ENCODE measurements around the gene PDS5B.

Gene PDS5B

GRCh38 chr13:32632343-32632909, 46.2 kb downstream of the PDS5B start:
- H4K20me1 ChIP-seq (ENCODE audit: low read depth, low read length): peaks cover 35% of the 10 kb centered on the region
- no peak overlapping the region for H3K27ac ChIP-seq (ENCODE audit: low read depth, low read length)
- no peaks in the 10 kb centered on the region for H3K9me2 ChIP-seq (replicated peaks; ENCODE audit: insufficient read depth, low read length)
- TF ChIP-seq, protein P1, sequence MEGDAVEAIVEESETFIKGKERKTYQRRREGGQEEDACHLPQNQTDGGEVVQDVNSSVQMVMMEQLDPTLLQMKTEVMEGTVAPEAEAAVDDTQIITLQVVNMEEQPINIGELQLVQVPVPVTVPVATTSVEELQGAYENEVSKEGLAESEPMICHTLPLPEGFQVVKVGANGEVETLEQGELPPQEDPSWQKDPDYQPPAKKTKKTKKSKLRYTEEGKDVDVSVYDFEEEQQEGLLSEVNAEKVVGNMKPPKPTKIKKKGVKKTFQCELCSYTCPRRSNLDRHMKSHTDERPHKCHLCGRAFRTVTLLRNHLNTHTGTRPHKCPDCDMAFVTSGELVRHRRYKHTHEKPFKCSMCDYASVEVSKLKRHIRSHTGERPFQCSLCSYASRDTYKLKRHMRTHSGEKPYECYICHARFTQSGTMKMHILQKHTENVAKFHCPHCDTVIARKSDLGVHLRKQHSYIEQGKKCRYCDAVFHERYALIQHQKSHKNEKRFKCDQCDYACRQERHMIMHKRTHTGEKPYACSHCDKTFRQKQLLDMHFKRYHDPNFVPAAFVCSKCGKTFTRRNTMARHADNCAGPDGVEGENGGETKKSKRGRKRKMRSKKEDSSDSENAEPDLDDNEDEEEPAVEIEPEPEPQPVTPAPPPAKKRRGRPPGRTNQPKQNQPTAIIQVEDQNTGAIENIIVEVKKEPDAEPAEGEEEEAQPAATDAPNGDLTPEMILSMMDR (IDR thresholded peaks at IDR 0.05; ENCODE audit: insufficient read depth, low read length, poor library complexity, severe bottlenecking): no peak
- no peak for TF ChIP-seq EZH2phosphoT487 (conservative IDR thresholded peaks at IDR 0.05; ENCODE audit: low read length)
- H3K79me2 ChIP-seq (ENCODE audit: insufficient read depth, low read length): peaks cover 100% of the 10 kb centered on the region
- H3K4me2 ChIP-seq (ENCODE audit: low read depth, low read length, poor library complexity, severe bottlenecking): no peak overlapping the region
- H3K27me3 ChIP-seq (ENCODE audit: low read length): no peaks in the 10 kb centered on the region
- H3K4me3 ChIP-seq (ENCODE audit: insufficient read depth, low read length, poor library complexity, severe bottlenecking): no peak overlapping the region
- no peak overlapping the region for H3K9ac ChIP-seq (ENCODE audit: low read length)
- no peaks in the 10 kb centered on the region for H3K36me3 ChIP-seq (ENCODE audit: low read length)
- H3F3A ChIP-seq (ENCODE audit: insufficient read depth): 0 out of 2 replicates have a peak, but pooled peaks cover 5% of the 10 kb centered on the region
- no peaks in the 10 kb centered on the region for H3K9me3 ChIP-seq (ENCODE audit: insufficient read depth, low read length)
- no peak overlapping the region for H2AFZ ChIP-seq (ENCODE audit: low read depth, low read length, severe bottlenecking)

- H3K4me2 ChIP-seq (ENCODE audit: low read depth, low read length, poor library complexity, severe bottlenecking): no peak overlapping the region
- TF ChIP-seq, protein P1 (IDR thresholded peaks at IDR 0.05; ENCODE audit: insufficient read depth, low read length, poor library complexity, severe bottlenecking): no peak
- TF ChIP-seq EZH2phosphoT487 (conservative IDR thresholded peaks at IDR 0.05; ENCODE audit: low read length): no peak
Observed at GRCh38 chr13:32636711-32637110, 50.5 kb downstream of the PDS5B start.

DNA sequence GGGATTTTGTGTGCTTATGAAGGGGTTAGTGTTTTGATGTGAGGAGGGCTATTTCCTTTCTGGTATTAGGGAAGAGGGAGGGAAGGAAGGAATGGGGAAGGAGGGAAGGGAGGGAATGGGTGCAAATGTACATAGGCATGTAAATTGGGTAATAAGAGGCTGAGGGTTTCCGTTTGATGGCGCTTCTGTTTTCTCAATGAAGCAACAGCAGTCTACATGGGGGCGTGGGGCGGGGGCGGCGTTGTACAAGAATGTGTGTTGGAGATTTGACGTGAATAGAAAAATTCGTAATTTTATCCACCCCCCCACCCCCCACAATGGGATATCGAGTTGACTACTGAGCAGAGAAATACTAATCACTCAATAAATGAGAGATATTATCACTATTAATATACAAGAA, 52.5 kb downstream of the PDS5B start:
- no peak overlapping the region for H2AFZ ChIP-seq (ENCODE audit: low read depth, low read length, severe bottlenecking)
- H3K9ac ChIP-seq (ENCODE audit: low read length): no peak overlapping the region
- peaks cover 99% of the 10 kb centered on the region for H3K79me2 ChIP-seq (ENCODE audit: insufficient read depth, low read length)
- H3K36me3 ChIP-seq (ENCODE audit: low read length): no peaks in the 10 kb centered on the region
- no peaks in the 10 kb centered on the region for H3K27me3 ChIP-seq (ENCODE audit: low read length)
- H3F3A ChIP-seq (ENCODE audit: insufficient read depth): peaks cover 11% of the 10 kb centered on the region; the same call in 1 of the 2 replicates
- H3K27ac ChIP-seq (ENCODE audit: low read depth, low read length): no peak overlapping the region
- no peaks in the 10 kb centered on the region for H3K9me2 ChIP-seq (replicated peaks; ENCODE audit: insufficient read depth, low read length)
- H4K20me1 ChIP-seq (ENCODE audit: low read depth, low read length): peaks cover 31% of the 10 kb centered on the region; the same call in 1 of the 2 replicates
- H3K9me3 ChIP-seq (ENCODE audit: insufficient read depth, low read length): no peaks in the 10 kb centered on the region
- TF ChIP-seq EZH2phosphoT487 (conservative IDR thresholded peaks at IDR 0.05; ENCODE audit: low read length): no peak
- TF ChIP-seq, protein P1 (IDR thresholded peaks at IDR 0.05; ENCODE audit: insufficient read depth, low read length, poor library complexity, severe bottlenecking): no peak
- peak overlapping the region; percentile 23 for H3K4me2 ChIP-seq (ENCODE audit: low read depth, low read length, poor library complexity, severe bottlenecking)
- H3K4me3 ChIP-seq (ENCODE audit: insufficient read depth, low read length, poor library complexity, severe bottlenecking): no peak overlapping the region

More at GRCh38 chr13:32636711-32637110, 50.5 kb downstream of the PDS5B start:
- Histone ChIP-seq H3K9me3 (ENCODE audit: insufficient read depth, low read length) (no peaks in the 10 kb centered on the region), H2AFZ (ENCODE audit: low read depth, low read length, severe bottlenecking) (no peak overlapping the region), H3K9ac (ENCODE audit: low read length) (no peak overlapping the region), H3K4me3 (ENCODE audit: insufficient read depth, low read length, poor library complexity, severe bottlenecking) (no peak overlapping the region), H3K27ac (ENCODE audit: low read depth, low read length) (no peak overlapping the region), H3K36me3 (ENCODE audit: low read length) (no peaks in the 10 kb centered on the region), H3F3A (ENCODE audit: insufficient read depth) (peaks cover 12% of the 10 kb centered on the region; the same call in 1 of the 2 replicates), H3K9me2 (replicated peaks; ENCODE audit: insufficient read depth, low read length) (no peaks in the 10 kb centered on the region), H3K27me3 (ENCODE audit: low read length) (no peaks in the 10 kb centered on the region), H4K20me1 (ENCODE audit: low read depth, low read length) (peaks cover 46% of the 10 kb centered on the region), H3K79me2 (ENCODE audit: insufficient read depth, low read length) (peaks cover 99% of the 10 kb centered on the region)

Data from SU-DHL-6 (cell line).